ENCODE results near the gene CBLC. TPM values are rescaled to one million over a fixed set of nuclear protein-coding genes. Genes with fewer than 3 reads are reported as not detected.

The CBLC gene
- total RNA-seq, 1 donor from 2014 or later, result 9.9 TPM

Other genes starting within 250 kb of the CBLC start
- not detected in 2 replicates for gene CEACAM20, start 248.2 kb upstream of the CBLC start, total RNA-seq
- 0.13 TPM in 1 of 2 replicates, not detected in the other for gene IGSF23, start 164.3 kb upstream of the CBLC start, total RNA-seq
- 176 and 210 TPM in 2 replicates for gene PVR, start 134.0 kb upstream of the CBLC start, total RNA-seq
- gene CEACAM19, start 106.4 kb upstream of the CBLC start, total RNA-seq, result 6.4 and 10.5 TPM in 2 replicates
- not detected in 2 replicates for gene CEACAM16, start 78.7 kb upstream of the CBLC start, total RNA-seq
- 16.2 and 19.1 TPM in 2 replicates for gene BCL3, start 29.2 kb upstream of the CBLC start, total RNA-seq
- gene BCAM, start 31.2 kb downstream of the CBLC start, total RNA-seq, result 27.6 and 29.6 TPM in 2 replicates
- gene NECTIN2, start 68.4 kb downstream of the CBLC start, total RNA-seq, result 240 and 243 TPM in 2 replicates
- 65.3 and 73.7 TPM in 2 replicates for gene TOMM40, start 113.4 kb downstream of the CBLC start, total RNA-seq
- gene APOE, start 127.9 kb downstream of the CBLC start, total RNA-seq, result 89.0 and 98.1 TPM in 2 replicates
- 1.9 and 3.5 TPM in 2 replicates for gene APOC1, start 136.7 kb downstream of the CBLC start, total RNA-seq
- not detected in 2 replicates for gene APOC4, start 164.3 kb downstream of the CBLC start, total RNA-seq
- gene APOC2, start 168.2 kb downstream of the CBLC start, total RNA-seq, result not detected in 2 replicates
- gene CLPTM1, start 177.5 kb downstream of the CBLC start, total RNA-seq, result 58.0 and 74.8 TPM in 2 replicates
- gene RELB, start 223.6 kb downstream of the CBLC start, total RNA-seq, result 60.0 and 76.7 TPM in 2 replicates

All from kidney epithelial cell (primary cell).